HG03432 (cell line): ENCODE measurements around the gene NDUFS1.
"Not testable (repeated sequence)": the region's sequence is repeated elsewhere in the genome, so short reads cannot be mapped to it uniquely, and the experiment has no call there.

Source experiments
- ATAC-seq: cut with Tn5 transposase; IDR thresholded peaks from one replicate; pipeline ENCODE4 v1.9.1; 2021; ENCODE audit warnings: mild to moderate bottlenecking, moderate library complexity; ENCODE audit not compliant: unreplicated experiment

The NDUFS1 gene

DNA sequence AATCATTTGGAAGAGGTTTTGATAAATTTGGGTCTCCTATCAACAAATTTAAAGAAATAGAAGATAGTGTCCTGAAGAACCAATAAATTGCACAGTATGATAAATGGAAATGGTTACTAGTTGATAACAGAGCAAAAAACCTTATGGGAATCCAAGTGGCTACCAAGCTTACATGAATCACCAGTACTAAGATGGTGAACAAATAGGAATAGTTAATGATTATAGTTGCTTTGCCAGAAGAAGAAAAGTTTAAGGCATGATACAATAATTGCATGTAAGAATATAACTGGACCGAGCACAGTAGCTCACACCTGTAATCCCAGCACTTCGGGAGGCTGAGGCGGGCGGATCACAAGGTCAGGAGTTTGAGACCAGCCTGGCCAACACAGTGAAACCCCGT lies 53.7 kb downstream of the NDUFS1 start:
- no peak for ATAC-seq

DNA sequence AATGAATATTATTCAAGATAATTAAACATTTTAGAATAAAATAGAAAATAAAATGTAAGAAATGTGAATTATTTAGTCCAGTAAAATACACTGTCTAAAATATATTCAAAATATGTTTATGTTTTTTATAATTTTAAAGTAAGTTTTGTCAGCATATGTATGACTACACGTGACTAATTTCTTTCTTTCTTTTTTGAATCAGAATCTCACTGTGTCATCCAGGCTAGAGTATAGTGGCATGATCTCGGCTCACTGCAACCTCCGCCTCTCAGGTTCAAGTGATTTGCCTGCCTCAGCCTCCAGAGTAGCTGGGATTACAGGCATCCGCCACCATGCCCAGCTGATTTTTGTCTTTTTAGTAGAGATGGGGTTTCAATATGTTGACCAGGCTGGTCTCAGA lies 54.2 kb downstream of the NDUFS1 start:
- no peak for ATAC-seq

DNA sequence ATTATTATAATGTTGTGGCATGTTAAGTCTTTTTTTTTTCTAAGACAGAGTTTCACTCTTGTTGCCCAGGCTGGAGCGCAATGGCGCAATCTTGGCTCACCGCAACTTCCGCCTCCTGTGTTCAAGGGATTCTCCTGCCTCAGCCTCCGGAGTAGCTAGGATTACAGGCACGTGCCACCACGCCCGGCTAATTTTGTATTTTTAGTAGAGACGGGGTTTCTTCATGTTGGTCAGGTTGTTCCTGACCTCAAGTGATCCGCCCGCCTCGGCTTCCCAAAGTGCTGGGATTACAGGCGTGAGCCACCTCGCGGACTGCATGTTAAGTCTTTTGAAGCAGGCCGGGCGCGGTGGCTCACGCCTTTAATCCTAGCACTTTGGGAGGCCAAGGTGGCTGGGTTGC lies 60.4 kb downstream of the NDUFS1 start:
- ATAC-seq, result not testable (repeated sequence)

DNA sequence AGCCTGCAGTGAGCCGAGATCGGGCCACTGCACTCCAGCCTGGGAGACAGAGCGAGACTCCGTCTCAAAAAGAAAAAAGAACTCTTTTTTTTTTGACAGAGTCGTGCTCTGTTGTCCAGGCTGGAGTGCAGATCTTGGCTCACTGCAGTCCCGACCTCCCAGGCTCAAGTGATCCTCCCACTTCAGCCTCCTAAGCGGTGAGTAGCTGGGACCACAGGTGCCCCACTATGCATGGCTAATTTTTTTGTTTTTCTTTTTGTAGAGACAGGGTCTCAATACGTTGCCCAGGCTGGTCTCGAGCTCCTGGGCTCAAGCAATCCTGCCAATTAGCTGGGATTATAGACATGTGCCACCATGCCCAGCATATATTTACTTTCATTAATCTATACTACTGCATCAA lies 60.8 kb downstream of the NDUFS1 start:
- ATAC-seq, result no peak

DNA sequence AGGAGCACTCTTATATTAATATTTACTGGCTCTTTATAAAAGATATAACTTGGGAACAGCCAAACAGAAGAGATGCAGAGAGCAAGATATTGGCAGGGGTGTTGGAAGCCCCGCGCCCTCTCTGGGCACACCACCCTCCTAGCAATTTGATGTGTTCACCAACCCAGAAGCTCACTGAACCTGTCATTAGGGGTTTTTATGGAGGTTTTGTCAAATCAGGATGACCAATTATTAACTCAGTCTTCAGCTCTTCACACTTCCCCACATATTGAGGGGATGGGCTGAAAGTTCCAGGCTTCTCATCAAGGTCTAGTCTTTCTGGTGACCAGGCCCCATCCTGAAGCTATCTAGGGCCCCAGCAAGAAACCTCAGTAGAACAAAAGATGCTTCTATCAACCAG lies 62.4 kb downstream of the NDUFS1 start:
- ATAC-seq, result no peak

DNA sequence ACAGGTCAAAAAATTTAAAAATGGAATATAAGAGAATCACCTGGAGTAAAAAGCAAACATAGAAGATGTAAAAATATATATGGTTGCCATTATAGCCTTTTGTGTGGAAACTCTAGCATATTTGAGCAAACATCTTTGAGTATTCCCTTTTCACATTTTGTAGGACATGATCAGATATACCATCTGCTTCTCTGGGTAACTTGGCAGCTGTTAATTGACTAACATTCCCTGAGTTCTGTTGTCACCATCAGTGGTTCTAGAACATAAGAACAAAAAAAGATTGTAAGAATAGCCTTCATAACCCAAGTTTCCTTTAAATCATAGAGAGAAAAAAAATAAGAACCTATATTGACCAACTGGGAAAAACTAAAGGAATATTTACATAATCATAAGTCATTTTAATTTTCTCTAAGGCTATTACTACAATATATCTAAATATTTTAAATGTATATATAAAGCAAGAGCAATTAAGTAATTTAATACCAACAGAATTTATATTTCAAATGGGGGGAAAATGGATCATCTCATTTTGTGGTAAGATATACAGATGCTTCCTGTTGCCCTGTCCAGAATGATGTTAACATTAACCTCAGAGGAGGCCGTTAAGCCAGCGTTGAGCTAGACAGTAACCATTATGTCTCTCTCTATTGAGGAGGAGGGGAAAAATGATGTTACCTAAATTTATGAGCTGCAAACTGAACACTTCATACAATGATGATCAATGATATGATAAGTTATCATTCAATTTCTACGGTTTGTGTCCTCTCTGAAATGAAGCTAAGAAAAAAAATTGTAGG lies 63.5 kb downstream of the NDUFS1 start:
- ATAC-seq, result no peak

DNA sequence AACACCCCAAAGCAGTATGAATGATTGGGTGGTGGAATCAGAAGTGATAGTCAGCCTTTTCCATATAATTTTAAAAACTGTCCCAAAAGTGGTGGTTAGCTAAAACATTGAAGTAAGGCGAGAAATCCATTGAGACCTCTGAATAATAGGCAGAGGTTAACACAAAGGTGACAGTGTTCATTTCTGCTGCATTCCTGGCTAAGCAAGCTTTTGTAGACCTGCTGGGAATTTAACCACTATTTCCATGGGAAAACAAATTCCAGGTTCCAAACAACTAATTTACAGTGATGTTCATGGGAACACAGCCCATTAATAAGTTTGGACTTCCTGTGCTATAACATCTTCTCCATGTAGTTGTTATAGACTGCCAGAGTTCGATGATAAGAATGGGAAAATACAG lies 66.9 kb downstream of the NDUFS1 start:
- no peak for ATAC-seq

DNA sequence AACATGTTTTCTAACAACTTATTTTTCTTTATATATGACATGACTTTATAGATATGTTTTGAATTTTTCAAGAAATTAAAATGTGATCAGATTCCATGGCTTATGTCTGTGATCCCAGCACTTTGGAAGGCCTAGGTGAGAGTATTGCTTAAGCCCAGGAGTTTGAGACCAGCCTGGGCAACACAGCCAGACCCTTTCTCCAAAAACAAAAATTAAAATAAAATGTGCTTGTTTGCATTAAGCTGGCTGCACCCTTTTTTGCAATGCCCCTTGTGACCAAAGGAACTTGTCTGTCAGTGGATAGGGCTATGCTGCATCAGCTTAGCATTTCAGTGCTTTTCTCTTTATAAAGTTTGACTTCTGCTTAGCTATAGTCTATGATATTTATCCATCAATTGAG lies 71.0 kb downstream of the NDUFS1 start:
- no peak for ATAC-seq

DNA sequence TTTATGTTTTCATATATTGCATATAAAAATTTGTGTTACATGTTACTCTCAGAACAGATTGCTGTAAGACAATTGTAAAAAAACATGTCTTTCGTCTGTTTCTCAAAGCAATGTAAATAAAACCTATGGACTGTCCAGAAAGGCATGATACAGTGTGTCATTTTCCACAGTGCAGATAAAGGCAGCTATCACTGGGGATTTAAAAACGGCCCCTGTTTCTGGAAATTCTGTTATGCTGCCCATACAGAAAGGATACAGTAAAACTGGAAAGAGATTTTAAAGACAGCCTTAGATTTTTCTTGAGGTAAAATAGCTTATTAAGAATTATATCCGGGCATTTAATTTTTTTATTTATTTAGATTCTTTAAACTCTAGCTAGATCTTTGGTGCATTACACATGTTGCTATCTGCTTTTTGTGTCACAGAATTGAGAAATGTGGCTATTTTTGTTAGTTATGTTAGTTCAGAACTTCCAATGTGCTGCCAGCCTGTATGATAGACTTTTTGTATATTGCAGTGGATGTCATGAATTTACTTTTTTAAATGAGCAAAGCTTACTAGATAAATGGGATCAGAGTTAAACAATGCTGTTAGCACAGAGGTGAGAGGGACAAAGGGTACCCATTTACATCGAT lies 72.4 kb downstream of the NDUFS1 start:
- ATAC-seq, result no peak

DNA sequence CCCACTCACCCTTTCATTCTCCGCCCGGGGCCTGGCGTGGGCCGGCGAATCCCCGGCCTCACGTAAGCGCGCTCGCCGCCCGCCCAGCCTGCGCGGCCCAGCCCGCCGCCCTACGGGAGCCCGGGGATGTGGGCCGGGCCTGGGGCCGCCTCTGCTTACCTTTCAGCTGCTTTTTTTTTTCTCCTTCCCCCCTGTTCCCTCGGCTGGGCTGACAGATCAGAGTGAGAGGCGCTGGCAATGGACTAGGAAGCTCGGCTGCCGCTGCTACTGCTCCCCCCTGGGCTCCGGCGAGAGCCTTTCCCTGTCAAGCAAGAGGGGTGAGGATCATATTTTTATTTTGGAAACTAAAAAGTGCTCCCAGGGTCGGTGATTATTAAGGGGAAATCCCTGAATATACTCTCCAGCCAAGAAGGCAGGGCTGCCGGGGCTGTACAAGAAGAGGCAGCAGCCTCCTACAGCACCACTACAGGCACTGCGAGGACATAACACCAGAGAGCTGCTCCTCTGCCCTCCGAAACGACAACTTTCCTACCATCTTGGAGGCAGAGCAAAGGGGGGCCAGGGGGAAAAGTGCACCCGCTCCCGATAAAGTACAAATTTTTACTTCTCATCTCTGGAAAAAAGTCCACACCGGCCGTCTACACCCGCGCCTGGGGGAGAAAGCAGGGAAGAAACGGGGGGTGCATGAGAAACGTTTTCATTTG lies 73.3 kb downstream of the NDUFS1 start, which contains the start of gene INO80D:
INO80D (minus strand) TSS at position 433 of the 704 bp plus-strand sequence. CDS start 23,158 bp downstream, outside the sequence.
- peak; percentile 84 for ATAC-seq

DNA sequence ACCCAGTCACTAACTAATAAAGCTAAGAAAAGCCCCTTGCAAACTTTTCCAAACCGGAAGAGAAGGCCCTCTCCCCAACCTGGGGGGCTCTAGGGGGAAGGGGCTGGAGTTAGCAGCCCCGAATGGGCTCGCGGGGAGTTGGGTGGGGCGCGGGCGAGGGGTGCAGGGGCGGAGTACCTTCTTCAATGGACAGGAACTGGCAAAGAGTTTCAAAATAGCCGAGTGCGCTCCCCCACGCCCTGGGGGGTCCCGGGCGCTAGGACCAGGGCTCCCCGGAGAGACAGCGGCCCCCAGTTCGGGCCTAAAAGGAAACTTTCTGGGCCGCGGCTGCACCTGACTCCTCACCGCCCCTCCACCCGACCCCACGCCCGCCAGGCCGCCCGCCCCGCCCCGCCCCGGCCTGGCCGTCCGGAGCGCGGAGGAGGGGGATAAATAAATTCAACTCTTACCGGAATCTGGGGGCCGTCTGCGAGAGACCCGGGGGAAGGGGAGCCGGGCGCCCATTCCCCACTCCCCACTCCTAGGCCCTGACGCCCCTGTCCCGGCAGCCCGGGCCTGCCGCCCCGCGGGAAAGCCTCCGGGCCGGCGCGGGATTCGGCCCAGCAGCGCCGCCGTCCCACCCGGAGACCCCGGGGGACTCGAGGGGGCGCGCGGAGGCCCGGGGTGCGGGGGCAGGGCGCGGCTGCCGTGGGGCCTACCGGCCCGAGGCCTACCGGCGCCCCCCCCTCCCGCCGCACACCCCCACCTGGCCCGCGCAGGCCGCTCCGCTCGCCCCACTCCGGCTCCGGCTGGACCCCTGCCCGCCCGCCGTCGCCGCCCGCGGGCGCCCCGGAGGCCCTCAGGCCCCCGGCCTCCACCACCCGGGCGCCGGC lies 74.1 kb downstream of the NDUFS1 start:
- peak; percentile 32 for ATAC-seq

DNA sequence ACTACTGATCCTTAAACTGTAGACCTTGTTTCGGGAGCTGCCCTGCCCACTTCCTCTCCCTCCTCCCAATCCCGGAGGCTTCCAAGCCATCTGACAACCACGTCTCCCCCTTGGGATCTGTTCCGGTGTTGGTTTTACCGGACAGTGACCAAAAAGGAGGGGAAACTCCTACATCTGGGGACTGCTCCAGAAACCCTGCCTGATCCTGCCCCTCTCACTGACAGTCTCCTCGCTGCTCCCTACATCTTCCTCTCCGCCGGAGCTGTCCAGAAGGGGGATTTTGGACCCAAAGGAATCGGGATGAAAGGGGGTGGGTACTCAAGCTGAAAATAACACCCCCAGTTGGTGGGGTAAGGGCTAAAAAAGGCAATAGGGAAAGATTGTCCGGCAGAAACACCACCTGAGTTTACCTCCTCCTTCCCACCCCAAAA lies 74.8 kb downstream of the NDUFS1 start:
- ATAC-seq, result no peak

DNA sequence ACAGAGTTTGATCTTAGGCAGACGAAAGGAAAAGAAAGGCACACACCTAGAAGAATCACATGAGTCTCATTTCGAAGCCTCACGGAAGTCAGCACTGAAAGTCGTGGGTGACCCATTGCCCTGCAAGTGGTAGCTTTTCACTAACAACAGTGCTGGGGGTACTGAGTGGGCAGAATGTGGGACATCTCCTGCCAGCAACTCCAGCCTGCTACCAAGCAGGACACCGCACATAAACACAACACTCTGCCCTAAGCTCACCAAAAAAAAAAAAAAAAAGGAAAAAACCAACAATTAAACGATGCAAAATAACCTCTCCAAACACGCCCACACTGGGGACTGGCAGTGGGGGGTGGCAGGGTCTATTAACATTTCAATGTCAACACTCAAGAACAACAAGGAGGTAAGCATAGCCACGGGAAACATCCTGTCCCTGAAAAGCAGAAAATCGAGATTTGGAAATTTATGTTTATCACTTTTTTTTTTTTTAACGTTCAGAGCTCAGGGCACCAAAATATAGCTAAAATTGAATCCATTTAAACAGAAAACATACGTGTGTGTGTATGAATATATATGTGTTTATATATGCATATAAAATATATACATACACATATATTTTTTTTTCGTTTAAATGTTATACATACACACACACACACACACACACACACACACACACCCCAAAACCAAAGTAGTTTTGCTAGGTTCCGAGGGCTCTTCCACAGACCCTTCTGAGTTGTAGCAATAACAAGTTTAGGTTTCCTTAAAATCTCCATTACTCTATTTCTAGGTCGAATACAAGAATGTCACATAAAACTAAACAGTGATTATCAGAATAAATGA lies 75.4 kb downstream of the NDUFS1 start:
- ATAC-seq, result peak; percentile 19

DNA sequence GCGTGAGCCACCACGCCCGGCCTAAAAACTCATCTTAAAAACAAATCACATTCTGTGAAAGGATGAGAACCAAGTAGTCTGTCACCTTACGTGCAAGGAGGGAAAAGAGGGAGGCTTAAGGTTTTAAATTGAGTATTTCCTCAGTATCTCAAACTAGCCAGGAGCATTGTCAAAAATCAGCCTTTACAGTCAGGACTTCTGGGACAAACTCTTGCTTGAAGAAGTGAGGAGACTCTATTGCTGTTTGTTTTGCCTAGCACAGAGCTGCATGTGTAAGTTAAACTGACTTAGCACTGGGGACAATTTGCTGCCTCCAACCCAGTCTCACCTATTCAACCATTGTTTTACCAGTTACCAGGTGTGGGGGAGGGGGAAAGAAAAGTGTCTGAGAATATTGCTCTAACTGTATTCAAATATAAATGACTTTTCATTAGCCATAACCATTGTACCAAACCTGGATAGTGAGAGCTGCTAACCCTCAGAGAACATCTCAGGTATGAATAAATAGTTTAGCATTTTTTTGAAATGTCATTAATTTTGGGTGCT lies 76.9 kb downstream of the NDUFS1 start:
- ATAC-seq, result no peak

DNA sequence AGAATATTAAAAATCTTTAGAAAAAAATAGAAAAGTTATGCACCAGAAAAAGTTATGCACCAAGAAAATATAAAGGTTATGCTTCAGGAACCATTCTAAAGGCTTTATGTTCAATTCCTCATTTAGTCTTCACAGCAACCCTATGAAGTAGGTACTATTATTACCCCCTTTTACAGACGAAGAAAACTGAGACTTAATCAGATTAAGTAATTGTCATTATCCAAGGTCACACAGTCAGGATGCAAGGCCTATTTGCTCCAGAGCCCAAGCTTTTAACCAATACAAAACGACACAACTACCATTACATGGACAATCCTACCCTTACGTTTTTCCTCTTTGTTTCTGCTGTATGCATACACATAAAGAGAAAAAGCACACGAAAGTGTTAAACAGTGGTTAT lies 78.3 kb downstream of the NDUFS1 start:
- no peak for ATAC-seq

DNA sequence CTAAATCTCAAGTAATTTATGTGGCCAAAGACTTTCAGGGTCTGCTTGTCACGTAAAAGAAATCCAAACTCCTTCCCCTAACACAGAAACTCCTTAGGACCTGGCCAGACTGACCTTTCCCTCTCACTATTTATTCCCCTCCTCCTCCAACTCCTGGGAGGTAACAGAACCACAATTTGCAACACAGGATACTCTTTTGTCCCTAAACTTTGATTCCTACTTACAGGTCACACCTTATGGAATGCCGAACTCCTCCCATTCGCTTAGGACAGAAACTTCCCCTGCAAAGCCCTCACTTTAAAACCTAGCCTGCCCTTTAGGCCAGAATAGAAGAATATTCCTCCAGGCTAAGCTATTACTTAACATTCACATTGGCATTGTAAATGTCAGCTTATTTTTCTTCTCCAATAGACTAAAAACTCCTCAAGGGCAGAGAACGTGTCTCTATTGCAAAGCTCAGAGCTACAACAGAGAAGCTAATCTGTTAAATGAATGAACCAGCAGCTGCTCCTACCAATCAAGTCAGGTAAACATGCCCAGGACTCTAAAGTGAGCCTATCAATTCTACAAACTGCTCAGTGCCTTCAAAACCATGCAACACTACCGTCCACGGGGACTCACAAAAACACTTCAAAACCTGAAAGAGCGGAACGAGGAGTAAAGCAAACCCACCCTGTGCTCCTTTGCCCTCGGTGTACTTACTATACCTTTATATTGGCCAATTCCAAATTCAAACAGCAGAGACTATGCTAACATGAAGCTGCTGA lies 79.4 kb downstream of the NDUFS1 start:
- no peak for ATAC-seq

DNA sequence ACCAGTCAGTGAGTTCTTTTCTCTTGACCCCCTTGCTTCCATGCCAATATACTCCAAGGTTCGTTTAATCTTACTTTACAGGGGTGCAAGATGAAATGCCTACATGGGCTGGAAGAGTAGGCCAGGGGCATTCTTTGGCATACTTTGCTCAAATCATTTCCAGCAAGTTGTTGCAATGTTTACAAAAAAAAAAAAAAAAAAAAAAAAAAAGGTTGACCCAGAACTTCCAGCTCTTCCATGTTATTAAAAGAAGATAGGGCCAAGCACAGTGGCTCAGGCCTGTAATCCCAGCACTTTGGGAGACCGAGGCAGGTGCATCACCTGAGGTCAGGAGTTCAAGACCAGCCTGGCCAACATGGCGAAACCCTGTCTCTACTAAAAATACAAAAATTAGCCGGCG lies 81.4 kb downstream of the NDUFS1 start:
- ATAC-seq, result not testable (repeated sequence)

DNA sequence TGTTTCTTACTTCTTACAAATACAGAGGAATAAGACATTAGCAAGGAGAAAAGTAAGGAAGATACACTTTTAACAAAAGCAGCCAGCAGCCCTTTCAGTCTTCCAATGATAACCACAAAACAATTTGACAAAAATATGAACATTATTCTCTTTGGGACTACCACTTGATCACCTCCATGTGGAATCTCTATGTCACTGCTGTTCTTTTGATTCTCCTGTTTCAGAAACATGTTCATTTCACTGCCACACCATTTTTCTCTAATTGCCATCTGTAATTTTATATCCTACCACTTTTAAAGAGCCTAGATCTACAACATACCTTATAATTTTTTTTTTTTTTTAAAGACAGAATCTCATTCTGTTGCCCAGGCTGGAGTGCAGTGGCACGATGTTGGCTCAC lies 84.1 kb downstream of the NDUFS1 start:
- no peak for ATAC-seq

DNA sequence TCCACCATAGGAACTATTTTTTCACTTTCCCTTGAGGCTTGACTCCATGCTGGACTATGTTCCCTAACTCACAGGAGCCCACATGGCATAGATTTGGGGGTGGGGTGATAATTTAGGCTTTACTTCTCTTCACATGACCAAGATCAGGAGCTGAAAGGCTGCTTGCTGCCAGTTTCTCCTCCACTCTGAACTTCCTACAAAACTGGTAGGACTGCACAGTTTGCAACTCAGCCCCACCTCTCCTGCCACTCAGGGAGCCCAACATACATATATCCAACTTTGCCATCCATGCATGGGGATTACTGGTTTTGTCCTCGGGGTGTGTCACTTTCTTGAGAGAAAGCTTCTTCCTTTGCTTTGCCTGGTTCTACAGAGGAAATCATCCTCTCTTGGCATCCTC lies 87.4 kb downstream of the NDUFS1 start:
- ATAC-seq, result no peak
